GM12864 (cell line): ENCODE measurements around the gene MTMR10.

ENCODE experiments used
- DNase-seq: peaks from one replicate; pipeline ENCODE4 v3.0.0-alpha.2; 2011; ENCODE audit warnings: low read depth
- H3K4me3 ChIP-seq: 2 replicates; pipeline ENCODE4 v1.5.1; 2011; ENCODE audit warnings: mild to moderate bottlenecking, low read depth, low read length, control low read depth
- CTCF ChIP-seq: IDR thresholded peaks from 2 replicates; pipeline ENCODE4 v1.5.1; 2011; ENCODE audit warnings: low read depth, mild to moderate bottlenecking, moderate library complexity, low read length, control low read depth, inconsistent platforms; ENCODE audit errors: missing control alignments

MTMR10 gene

GRCh38 chr15:31013863-31014607 is 22.6 kb upstream of the MTMR10 start:
- DNase-seq = no peak
- no peak overlapping the region for H3K4me3 ChIP-seq
- no peak for TF ChIP-seq CTCF

- no peak for TF ChIP-seq CTCF
- DNase-seq = no peak
- no peak overlapping the region for H3K4me3 ChIP-seq
These were observed 21.0 kb upstream of the MTMR10 start for GRCh38 chr15:31012455-31012854.

DNA sequence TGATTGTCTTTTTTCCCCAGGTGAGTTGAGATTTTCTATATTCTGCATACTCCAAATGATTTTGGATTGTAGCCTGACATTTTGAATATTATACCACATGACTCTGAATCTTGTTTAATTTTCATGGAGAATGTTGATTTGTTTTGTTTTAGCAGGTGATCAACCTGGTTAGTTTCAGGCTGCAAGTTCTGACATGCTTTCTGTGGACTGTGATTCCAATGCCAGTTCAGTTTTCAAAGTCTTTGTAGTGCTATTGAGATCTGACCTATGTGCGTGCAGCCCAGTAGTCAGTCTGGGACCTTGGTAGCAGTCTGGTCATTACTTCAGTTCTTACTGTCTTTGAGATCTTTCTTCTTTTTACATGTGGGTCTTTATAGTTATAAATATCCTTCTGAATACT is 18.6 kb upstream of the MTMR10 start:
- no peak overlapping the region for H3K4me3 ChIP-seq
- no peak for DNase-seq
- no peak for TF ChIP-seq CTCF

DNA sequence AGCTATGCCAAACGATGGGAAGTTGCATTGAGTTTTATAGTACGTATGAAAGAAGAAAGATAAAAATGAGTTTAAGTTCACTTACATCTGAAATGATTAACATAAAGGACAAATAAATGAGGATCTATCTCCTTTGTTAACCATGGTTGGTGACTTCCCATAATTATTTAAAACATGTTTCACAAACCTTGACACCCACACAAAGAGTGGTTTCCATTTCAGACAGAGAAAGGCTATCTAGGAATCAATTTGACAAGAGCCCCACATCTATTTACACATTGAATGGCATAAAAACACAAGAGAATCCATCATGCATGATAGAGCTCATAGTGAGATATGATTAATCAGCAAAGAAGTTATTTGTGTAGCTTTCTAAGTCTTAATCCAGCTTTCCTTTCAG is 14.2 kb upstream of the MTMR10 start:
- DNase-seq = no peak
- no peak overlapping the region for H3K4me3 ChIP-seq
- TF ChIP-seq CTCF = no peak

GRCh38 chr15:31004220-31004733 is 12.8 kb upstream of the MTMR10 start:
- peak; percentile 94 for DNase-seq
- TF ChIP-seq CTCF = no peak
- peak overlapping the region; percentile 7 for H3K4me3 ChIP-seq

- TF ChIP-seq CTCF = no peak
- no peak overlapping the region for H3K4me3 ChIP-seq
- no peak for DNase-seq
These were observed 10.3 kb upstream of the MTMR10 start for GRCh38 chr15:31001702-31002101.

GRCh38 chr15:30999729-31000128 is 8.3 kb upstream of the MTMR10 start:
- no peak for DNase-seq
- no peak for TF ChIP-seq CTCF
- H3K4me3 ChIP-seq = no peak overlapping the region
